ENCODE results near the gene DBNL.

The DBNL gene

DNA sequence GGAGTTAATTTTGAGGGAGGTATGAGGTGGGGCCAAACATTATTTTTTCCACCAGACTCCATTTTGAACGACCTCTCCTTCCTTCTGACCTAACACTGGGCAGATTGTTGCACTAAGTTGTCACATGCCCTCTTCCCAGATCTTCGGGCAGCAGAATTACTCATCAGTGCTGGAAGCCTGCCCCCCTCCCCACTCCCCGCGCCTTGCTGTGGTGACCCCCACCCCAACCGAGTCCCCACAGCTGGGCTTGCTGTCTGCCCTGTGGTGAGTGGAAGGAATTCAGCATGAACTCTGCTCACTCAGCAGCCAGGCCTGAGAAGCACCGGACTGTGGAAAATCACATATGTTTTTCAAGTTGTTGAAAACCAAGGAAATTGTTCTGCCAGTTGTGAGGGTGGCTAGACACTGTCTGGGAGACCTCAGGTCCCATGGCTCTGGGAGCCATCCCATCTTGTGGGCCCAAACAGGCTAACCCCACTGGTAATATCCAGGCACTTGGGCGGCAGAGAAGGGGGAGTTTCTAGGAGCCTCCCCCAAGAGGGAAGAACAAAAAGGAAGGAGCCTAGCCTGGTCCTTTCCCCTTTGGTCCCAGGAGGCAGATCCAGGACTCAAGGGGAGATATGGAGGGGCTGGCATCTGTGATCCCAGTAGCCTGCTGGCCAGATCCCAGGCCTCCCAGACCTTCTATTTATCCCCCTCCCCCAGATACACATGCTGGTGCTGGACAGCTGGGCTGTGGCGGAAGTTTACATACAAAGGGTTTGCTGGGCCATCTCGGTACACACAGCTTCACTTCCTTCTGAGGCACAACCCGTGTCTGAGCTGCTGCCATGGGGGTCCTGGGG lies 56.2 kb downstream of the DBNL start:
- DNase-seq = no peak

DNA sequence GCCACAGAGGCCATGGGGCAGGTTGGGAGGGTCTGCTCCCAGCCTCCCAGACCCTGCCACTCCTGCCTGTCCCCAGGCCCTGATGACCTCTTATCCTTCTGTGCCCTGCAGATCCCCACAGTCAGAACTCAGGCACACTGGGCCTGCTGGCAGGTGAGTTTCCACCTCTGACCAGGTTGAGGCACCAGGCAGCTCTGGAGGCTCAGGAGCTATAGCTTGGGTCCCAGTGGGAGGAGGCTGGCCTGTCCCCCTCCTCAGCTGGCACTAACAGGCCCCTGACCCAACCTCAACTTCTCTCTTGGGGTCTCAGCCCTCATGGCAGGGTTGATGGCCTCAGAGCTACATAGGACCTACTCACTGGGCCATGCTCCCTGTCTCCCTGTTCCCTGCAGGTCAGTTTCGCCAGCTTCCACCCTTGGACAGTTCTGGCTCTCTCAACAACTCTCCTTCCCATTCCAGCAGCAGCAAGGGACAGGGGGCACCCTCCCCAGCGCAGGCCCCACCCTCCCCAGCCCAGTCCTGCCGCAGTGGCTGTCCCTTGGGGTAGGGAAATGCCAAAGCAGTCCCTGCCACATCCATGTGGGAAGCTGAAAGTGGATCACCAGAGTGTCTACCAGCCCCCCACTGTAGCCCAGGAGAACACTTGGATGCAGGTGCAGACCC lies 56.9 kb downstream of the DBNL start:
- DNase-seq = no peak

DNA sequence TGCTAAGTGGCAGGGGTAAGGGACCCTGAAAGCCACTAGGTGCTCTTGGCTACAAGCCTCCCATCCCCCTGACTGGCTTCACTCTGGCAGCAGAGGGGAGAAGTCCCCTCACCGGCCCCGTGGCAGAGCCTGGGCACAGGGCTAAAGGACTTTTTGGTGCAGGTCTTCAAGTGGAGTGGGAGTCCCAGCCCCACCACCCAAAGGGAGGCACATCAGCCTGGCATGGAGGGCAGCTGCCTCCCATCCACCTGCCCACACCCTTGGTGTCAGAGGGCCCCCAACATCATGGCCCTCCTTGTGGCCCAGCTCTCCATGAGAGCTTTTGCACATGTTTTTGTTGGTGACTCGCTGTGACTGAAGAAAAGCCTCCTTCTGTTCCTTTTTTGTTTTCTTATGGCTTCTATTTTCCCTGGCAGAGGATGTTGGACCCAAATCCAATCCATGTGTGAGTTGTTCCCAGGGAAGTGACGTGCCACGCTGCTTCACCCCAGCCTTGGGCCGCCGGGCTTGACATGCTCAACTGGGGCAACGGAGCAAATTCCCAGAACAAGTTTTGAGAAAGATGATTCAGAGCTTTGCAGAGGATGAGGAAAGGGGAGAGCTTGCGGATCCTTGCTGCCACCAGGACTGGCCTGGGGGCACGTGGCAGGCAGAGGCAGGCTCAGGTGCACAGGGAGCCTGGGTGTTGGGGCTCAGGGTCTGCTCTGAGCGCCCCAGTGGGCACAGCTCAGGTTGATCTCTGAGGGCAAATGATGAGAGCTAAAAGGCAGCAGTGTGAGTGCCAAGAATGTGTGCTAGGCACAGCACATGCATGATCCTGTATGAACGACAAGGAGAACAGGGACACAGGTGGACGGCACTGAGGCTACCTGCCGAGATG lies 57.7 kb downstream of the DBNL start:
- DNase-seq = no peak

DNA sequence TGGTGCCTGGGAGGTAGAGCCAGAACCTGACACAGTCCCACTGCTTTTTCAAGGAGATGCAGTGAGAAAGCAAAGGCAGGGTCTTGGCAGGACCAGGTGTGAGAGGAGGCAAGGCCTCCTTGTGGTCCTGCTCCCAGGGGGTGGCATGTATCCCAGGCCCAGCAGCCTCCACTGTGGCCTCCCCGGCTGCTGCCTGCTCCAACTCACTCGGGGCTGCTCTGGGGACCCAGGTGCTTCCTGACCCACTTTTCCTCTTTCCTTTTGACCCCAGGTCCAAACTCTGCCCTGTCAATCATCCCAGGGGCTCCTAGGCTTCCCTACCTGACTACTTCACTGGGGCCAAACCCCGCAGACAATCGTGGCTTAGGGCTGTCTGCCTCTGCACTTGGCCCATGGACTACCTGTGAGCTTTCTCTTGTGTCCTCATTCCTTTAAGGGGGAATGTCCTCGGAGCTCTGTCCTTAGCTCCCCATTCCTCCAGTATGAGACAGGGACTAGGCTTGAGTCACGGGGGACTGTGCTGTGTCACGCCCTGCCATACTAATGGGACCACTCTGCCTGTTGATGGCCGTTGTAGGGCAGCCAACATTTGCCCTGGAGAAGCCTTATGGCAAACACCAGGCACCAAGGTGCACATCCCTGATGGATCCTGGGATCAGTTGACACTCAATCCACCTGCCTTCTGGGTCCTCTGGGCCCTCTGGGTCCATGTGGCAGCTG lies 58.5 kb downstream of the DBNL start:
- no peak for DNase-seq

DNA sequence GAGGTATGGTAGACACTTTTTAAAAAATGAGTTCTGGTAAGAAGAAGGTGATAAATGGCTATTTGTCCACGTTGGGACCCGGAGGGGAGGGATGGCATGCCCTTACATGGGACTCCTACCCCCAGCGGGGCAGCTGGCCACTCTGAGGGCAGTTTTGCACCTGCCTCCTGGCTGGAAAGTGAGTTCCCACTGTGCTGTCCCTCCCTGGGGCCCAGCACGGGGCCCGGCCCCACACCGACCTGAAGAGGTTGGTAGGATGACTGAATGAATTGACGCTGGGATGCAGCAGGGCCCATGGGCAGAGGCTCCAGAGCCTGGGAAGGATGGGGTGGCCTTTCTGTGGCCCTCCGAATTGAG lies 59.0 kb downstream of the DBNL start:
- DNase-seq = no peak

DNA sequence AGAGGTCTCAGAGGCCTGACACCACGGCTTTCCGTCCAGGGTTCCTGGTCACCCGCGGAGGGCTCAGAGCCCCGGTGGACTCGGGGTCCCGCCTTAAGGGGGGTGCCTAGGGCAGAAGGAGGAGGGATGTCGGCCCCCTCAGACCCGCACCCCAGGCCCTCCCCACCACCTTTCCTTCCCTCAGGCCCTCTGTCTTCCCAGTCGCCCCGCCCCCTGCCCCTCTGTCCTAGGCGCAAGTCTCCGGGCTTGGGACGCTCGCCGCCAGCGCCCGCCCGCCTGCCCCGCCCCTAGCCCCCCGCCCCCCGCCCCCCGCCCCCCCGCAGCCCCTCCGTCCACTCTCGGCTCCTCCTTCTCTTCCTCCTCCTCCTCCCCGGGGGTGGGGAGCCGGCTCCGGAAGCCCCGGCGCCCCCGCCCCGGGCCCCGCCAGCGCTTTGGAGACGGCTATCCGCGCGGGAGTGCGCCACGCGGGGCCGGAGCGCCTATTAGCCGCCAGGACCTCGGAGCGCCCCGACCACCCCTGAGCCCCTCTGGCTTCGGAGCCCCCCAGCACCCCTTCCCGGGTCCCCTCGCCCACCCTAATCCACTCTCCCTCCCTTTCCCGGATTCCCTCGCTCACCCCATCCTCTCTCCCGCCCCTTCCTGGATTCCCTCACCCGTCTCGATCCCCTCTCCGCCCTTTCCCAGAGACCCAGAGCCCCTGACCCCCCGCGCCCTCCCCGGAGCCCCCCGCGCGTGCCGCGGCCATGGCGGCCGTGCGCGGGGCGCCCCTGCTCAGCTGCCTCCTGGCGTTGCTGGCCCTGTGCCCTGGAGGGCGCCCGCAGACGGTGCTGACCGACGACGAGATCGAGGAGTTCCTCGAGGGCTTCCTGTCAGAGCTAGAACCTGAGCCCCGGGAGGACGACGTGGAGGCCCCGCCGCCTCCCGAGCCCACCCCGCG lies 59.7 kb downstream of the DBNL start, which contains the start of gene AEBP1:
AEBP1 (plus strand) TSS at position 423 of the 937 bp plus-strand sequence; CDS start at position 744, 321 bp downstream.
- no peak for DNase-seq

DNA sequence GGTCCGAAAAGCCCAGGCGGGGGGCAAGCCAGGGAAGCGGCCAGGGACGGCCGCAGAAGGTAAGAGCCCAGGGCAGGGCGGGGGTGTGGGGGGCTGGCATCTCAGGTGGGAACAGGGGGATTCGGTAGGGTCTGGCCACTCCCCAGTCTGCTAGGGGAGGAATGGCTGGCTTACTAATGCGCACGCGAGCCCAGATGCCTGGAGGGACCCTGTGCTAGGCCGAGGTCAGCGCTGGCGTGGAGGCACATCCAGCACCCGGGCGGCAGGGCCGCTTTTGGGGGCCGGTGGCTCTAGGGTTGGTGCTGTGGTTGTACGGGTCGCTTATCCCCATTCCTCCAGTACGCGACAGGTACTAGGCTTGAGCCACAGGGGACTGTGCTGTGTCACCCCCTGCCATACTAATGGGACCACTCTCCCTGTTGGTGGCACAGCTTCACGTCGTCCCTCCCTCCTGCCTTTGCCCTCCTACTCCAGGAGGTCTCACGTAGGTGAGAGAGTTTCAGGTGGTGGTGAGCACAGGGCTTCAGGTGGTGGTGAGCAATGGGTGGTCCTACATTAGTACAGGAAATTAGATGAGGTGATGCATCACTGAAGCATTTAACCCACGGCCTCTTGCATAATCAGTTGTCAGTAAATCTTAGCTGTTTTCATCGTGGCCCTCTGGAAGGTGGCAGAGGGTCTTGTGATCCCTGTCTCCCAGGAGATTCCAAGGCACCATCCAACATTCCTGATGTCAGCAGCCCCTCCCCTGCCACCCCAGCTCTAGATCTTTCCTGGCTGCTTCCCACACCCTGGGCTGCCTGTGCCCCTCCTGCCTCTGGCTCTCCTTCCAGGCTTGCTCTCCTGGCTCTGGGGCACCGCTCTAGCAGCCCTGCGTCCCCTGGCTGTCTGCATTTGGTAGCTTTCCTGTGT lies 60.6 kb downstream of the DBNL start:
- no peak for DNase-seq

DNA sequence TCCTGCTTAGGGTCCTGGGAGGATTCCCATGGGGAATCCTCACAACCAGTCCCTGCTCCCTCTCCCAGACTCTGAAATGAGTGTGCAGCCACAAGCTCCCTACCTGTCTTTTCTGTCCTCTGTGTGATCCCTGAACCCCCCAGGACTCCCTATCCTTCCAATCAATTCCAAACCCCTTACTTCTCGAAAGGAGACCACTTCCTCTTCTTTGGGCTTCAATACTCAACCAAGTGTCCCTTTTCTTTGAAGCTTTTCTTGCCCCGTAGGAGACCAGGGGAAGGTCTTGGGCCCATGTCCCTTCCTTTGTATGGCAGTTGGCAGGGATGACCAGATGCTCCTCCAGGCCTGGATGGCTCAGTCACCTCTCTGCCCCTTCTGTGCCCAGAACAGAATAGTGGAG lies 61.3 kb downstream of the DBNL start:
- no peak for DNase-seq

DNA sequence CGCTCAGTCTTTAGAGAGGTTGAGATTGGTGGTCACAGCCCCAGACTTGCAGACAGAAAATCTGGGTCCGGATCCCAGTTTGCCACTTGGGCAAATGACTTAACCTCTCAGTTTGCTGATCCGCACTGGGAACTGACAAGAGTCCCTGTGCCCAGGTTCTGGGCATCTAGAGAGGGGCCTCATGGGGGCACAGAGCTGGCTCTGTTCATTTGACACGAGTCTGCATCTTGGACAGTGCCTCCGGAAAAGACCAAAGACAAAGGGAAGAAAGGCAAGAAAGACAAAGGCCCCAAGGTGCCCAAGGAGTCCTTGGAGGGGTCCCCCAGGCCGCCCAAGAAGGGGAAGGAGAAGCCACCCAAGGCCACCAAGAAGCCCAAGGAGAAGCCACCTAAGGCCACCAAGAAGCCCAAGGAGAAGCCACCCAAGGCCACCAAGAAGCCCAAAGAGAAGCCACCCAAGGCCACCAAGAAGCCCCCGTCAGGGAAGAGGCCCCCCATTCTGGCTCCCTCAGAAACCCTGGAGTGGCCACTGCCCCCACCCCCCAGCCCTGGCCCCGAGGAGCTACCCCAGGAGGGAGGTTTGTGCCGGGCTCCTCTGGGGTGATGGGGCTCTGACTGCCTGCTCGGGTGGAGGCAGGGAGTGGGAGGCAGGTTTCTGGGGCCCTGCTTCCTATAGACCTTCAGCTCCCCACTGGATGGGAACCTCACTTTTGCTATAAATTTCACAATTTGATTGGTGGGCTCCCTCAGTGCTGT lies 62.0 kb downstream of the DBNL start:
- no peak for DNase-seq

DNA sequence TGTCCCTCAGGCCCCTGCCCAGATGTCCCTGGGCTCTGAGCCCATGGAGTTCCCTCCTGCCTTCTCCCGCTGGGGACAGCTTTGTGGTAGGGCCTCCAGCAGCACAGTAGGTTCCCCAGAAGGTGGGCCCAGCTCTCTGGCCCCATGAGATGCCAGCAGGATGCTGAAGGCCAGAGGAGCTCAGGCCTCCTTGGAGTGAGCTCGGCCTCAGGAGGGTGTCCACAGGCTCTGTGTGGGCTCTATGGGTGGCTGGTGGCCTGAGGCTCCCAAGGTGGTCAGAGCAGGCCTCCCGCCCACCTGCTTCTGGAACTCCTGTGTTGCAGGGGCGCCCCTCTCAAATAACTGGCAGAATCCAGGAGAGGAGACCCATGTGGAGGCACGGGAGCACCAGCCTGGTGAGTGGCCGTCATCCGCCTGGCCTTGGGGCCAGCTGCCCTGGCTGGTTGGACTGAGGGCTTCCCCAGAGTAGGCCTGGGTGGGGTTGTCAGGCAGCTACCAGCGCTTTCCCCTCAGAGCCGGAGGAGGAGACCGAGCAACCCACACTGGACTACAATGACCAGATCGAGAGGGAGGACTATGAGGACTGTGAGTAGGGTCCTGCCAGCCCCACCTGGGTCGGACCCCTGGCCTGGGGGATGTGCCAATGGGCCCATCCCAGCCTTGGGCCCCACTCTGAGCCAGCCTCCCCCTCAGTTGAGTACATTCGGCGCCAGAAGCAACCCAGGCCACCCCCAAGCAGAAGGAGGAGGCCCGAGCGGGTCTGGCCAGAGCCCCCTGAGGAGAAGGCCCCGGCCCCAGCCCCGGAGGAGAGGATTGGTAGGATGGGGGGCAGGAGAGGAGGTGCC lies 62.8 kb downstream of the DBNL start:
- DNase-seq = no peak

DNA sequence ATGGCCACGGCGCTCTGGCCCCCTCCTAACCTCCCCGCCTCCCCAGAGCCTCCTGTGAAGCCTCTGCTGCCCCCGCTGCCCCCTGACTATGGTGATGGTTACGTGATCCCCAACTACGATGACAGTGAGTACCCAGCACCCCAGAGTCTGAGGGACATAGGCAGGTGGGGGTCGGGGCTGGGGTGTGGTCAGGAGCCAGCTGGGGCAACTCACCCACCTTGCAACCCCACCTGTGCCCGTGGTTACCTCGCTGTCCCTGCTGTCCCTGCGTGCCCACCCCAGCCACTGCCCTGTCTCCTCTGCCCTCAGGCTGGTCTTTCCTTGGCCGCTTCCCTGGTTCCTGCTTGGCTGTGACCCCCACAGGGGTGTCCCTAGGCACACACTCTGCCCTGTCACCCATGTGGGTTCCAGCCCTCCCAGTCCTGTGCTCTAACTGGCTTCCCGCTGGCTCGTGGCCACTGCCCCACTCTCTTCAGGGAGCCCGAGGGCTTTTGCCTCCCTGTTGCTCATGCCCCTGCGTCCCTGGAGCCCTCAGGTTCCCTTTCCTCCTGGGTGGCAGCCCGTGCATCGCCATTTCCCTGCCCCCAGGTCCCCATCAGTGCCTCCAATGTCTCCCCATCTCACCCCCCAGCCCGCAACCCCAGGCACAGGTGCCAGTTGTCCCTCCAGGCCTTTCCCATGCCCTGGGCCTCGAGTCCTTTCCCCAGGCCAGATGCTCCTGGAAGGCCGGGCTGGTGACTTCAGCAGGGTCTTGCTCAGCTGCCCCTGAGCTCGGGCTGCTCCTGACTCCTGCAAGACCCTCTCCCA lies 63.7 kb downstream of the DBNL start:
- DNase-seq = no peak

DNA sequence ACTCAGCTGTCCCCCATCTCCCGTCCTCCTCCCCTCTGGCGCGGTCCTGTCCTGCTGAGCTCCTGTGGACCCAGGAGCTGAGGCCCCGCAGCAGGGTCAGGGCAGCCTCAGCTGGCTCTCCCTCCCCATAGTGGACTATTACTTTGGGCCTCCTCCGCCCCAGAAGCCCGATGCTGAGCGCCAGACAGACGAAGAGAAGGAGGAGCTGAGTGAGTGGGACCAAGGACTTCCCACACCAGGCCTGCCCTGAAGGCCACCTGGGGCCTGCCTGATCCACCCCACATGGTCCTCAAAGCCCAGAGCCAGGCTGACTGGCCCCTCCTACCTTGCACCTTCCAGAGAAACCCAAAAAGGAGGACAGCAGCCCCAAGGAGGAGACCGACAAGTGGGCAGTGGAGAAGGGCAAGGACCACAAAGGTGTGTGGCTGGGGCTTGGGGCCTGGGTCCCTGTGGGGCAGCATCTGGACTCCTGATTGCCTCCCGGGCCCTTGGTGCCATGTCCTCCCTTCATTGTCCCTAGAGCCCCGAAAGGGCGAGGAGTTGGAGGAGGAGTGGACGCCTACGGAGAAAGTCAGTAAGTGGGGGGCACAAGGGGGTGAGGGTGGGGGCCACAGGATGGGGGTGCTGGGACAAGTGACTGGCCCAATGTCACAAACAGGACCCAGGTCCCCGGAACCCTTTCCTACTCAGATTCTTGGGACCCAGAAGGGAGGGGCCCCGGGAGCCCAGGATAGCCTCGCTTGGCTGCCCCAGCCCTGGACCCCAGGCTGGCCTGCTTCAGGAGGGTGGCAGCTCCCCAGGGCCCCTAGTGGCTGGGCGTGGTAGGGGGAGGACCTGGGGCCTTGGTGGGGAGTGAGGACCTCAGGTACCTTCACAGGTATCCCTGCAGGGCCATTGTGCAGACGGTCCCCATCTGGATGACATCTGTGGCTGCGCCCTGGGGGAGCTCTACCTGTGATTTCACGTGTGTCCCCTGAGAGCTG lies 64.6 kb downstream of the DBNL start:
- DNase-seq = no peak

DNA sequence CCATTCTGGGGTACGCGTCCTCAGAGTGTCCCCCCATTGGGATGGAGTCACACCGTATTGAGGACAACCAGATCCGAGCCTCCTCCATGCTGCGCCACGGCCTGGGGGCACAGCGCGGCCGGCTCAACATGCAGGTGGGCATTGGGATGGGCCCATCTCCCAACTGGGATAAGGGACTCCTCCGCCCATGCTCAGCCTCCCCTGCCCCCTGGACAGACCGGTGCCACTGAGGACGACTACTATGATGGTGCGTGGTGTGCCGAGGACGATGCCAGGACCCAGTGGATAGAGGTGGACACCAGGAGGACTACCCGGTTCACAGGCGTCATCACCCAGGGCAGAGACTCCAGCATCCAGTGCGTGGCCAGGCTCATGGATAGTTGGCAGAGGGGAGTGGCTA lies 65.5 kb downstream of the DBNL start:
- no peak for DNase-seq

DNA sequence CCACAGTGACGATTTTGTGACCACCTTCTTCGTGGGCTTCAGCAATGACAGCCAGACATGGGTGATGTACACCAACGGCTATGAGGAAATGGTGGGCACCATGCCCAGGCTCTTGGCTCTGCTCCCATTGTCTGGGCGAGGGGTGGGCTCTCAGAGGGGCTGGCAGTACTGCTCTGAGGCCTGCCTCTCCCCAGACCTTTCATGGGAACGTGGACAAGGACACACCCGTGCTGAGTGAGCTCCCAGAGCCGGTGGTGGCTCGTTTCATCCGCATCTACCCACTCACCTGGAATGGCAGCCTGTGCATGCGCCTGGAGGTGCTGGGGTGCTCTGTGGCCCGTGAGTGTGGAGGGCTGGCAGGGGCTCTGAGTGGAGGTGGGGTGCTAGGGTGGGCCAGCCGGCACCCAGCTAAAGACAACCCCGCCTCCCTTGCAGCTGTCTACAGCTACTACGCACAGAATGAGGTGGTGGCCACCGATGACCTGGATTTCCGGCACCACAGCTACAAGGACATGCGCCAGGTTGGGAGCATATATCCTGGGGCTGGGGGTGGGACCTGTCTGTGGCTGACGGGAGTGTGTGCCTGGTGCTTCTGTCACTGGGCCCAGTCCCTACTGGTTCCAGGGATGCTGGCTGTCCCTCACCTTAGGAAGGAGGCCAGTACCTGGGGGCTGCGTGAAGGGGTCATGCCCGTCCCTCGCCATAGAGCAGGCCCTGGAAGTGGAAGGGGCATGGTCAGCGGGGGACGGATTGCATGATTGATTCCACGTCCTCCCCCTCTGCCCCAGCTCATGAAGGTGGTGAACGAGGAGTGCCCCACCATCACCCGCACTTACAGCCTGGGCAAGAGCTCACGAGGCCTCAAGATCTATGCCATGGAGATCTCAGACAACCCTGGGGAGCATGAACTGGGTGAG lies 66.5 kb downstream of the DBNL start:
- DNase-seq = no peak

Data from cortex of kidney (tissue), 1 donor.